Measurements from ENCODE around the gene TNFRSF4. TPM values are rescaled to one million over a fixed set of nuclear protein-coding genes. Genes with fewer than 3 reads are reported as not detected.
A peak's percentile ranks its signal among the peaks of the same experiment; 100 is the strongest.

Gene TNFRSF4
- polyA plus RNA-seq, 1 donor, result 1.1 TPM

DNA sequence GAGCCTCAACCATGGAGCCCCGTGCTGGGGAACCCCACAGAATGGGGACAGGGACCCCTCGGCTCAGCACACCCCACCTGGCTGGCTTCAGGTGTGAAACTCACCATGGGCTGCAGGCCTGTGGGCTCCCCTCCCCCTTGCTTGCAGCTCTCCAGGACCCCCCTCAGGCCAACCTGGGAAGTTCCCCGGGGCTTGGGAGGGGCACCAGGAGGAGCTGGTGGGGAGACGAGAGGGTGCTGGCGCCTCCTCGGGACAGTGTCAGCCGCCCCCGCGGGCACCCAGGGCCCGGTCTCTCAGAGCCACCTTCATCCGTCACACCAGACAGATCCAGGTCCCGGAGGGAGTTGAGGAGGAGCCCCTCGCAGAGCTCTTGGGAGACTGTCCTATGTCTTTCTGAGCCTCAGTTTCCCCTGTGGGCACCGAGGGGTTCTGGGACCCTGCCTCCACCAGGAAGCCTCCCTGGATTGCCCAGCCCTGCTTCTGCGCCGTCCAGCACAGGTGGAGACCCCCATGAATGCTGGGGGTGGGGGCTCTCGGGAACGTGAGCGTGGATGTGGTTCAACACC is 6.9 kb downstream of the TNFRSF4 start:
- Histone ChIP-seq H3K9me3 (ENCODE audit: control insufficient read depth, low read depth, low read length) (peaks cover 6% of the 10 kb centered on the region), H3K4me1 (ENCODE audit: control insufficient read depth, insufficient read depth, low read length) (peaks cover 5% of the 10 kb centered on the region), H3K36me3 (ENCODE audit: control insufficient read depth, insufficient read depth, low read length) (no peaks in the 10 kb centered on the region), H3K4me3 (ENCODE audit: low read length) (no peak overlapping the region), H3K27ac (ENCODE audit: low read length) (no peak overlapping the region), H3K27me3 (ENCODE audit: control insufficient read depth, insufficient read depth, low read length) (peaks cover 52% of the 10 kb centered on the region)
- WGBS (ENCODE audit: insufficient coverage, low lambda C conversion rate), result no CpG with 5 or more reads among the region's 19 CpGs
- no peak for DNase-seq

DNA sequence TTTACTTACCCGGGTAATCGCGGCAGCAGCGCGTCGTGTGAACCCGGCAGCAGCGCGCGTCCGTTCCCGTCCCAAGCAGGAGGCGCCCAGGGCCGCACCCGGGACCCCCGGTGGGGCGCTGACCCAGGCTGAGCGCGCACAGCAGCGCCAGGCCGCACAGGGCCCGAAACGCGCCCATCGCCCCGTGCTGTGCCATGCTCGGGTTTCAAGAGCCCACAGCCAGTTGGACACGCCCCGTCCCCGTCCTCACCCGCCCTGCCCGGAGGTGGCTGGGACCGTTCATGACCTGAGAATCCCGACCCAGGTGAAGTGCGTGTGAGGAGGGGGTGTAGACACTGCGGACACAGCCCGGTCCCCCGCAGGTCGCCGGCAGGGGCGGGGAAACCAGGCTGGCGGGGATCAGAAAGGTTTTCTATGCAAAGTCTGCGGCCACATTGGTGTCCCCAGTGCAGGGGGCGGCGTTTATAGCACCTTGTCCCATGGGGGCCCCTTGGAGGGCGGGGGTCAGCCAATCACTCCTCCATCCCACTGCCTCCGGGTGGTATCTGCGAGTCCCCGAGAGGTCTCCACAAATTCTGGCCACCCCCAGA is 7.5 kb downstream of the TNFRSF4 start, which contains the start of gene TNFRSF18:
TSS of gene TNFRSF18 (minus strand) at position 217 of the 590 bp plus-strand sequence. CDS start at position 196, 21 bp downstream.
- H3K4me3 ChIP-seq (ENCODE audit: low read length), result no peak within 1 kb of the TSS
- H3K4me1 ChIP-seq (ENCODE audit: control insufficient read depth, insufficient read depth, low read length), result peaks cover 5% of the 10 kb centered on the region
- no CpG with 5 or more reads among the region's 49 CpGs for WGBS (ENCODE audit: insufficient coverage, low lambda C conversion rate)
- no peaks in the 10 kb centered on the region for H3K36me3 ChIP-seq (ENCODE audit: control insufficient read depth, insufficient read depth, low read length)
- no peak for DNase-seq
- H3K27ac ChIP-seq (ENCODE audit: low read length), result no peak within 1 kb of the TSS
- peaks cover 6% of the 10 kb centered on the region for H3K9me3 ChIP-seq (ENCODE audit: control insufficient read depth, low read depth, low read length)
- H3K27me3 ChIP-seq (ENCODE audit: control insufficient read depth, insufficient read depth, low read length), result peaks cover 52% of the 10 kb centered on the region

DNA sequence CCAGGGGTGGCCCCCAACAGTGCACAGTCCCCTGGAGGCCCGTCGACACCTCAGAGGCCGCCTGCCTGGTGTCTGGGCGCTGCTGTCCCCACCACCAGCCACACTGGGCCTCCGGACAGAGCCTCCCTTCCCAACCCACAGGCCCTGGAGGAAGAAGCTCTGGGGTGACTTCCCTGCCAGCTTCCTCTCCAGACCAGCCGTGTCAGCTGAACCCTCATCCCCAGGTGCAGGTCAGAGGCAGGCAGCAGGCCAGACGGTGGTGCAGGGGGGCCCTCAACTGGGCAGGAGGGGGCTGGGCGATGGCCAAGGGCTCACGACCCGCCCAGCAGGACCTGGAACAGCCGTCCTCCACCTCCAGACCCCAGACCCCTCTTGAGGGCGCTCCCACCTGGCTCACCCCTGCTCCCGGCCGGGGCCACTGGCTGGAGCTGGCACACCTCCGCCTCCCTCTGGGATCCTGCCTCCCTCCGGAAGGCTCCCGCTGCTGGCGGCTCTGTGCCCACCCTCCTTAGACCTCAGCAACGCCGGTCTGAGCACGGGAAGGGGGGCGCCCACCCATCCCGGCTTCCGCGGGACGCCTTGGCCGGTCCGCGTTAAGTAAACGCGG is 8.1 kb downstream of the TNFRSF4 start:
- H3K36me3 ChIP-seq (ENCODE audit: control insufficient read depth, insufficient read depth, low read length), result no peaks in the 10 kb centered on the region
- H3K4me1 ChIP-seq (ENCODE audit: control insufficient read depth, insufficient read depth, low read length), result peaks cover 5% of the 10 kb centered on the region
- no peak for DNase-seq
- no peak overlapping the region for H3K27ac ChIP-seq (ENCODE audit: low read length)
- H3K9me3 ChIP-seq (ENCODE audit: control insufficient read depth, low read depth, low read length), result peaks cover 7% of the 10 kb centered on the region
- H3K4me3 ChIP-seq (ENCODE audit: low read length), result no peak overlapping the region
- peaks cover 53% of the 10 kb centered on the region for H3K27me3 ChIP-seq (ENCODE audit: control insufficient read depth, insufficient read depth, low read length)
- no CpG with 5 or more reads among the region's 31 CpGs for WGBS (ENCODE audit: insufficient coverage, low lambda C conversion rate)

DNA sequence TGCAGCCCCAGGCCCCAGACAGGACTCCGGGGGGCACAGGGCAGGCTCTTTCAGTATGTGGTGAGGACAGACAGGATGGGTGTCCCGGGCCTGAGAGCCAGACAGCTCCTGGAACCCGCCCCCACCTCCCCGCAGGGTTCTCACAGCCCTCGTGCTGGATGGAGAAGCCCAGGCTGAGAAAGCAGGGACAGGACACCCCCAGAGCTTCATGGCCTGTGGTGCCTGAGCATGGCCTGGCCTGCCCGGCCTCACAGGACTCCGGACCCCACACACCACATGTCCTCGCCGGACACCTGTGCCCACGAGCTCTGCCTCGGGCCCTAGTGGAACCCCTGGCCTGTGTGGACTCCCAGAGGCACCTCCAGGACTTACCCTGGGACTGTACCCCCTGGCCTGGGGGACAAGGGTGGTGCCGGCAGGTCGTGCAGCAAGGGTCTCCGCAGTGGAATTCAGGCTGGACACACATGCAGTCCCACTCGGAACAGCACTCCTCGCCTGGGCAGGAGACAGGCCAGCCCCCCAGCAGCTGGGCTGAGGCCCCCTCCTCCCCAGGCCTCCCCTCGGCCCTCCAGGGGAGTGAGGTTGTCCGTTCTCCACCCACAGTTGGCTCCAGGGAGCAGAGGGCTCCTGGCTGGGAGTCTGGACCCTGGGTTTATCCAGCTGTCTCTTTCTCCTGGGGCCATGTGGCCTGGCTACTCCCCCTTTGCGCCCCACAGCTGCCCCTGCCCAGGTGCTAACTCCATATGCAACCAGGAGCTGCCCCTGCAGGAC is 8.8 kb downstream of the TNFRSF4 start:
- WGBS (ENCODE audit: insufficient coverage, low lambda C conversion rate), result no CpG with 5 or more reads among the region's 19 CpGs

DNA sequence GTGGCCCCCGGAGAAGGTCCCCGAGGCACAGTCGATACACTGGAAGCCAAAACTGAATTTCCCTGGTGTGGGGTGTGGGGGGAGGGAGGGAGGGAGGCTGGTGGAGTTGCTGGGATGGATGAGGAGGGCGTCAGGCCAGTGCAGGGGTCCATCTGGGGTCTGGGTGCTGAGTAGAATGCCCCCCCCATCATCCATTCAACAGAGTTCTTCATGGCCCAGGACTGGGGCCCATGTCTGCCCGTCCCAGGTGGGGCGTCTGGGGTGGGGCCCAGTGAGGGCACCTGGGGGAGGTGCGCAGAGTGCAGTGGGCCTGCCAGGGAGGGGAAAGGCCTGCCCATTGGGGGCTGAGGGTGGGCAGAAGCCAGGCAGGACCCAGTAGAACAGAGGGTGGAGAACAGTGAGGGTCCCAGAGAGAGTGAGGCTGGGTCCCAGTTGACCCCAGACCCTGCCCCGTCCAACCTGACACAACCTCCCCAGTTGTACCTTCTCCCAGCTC is 9.5 kb downstream of the TNFRSF4 start:
- WGBS (ENCODE audit: insufficient coverage, low lambda C conversion rate), result no CpG with 5 or more reads among the region's 8 CpGs
- no peak for DNase-seq
- Histone ChIP-seq H3K4me3 (ENCODE audit: low read length) (no peak overlapping the region), H3K27ac (ENCODE audit: low read length) (no peak overlapping the region), H3K36me3 (ENCODE audit: control insufficient read depth, insufficient read depth, low read length) (no peaks in the 10 kb centered on the region), H3K4me1 (ENCODE audit: control insufficient read depth, insufficient read depth, low read length) (peaks cover 7% of the 10 kb centered on the region), H3K27me3 (ENCODE audit: control insufficient read depth, insufficient read depth, low read length) (peaks cover 67% of the 10 kb centered on the region), H3K9me3 (ENCODE audit: control insufficient read depth, low read depth, low read length) (peaks cover 10% of the 10 kb centered on the region)

More for the DNA sequence above, 8.8 kb downstream of the TNFRSF4 start:
- Histone ChIP-seq H3K4me1 (ENCODE audit: control insufficient read depth, insufficient read depth, low read length) (peaks cover 7% of the 10 kb centered on the region), H3K27me3 (ENCODE audit: control insufficient read depth, insufficient read depth, low read length) (peaks cover 60% of the 10 kb centered on the region), H3K36me3 (ENCODE audit: control insufficient read depth, insufficient read depth, low read length) (no peaks in the 10 kb centered on the region), H3K4me3 (ENCODE audit: low read length) (no peak overlapping the region), H3K27ac (ENCODE audit: low read length) (no peak overlapping the region), H3K9me3 (ENCODE audit: control insufficient read depth, low read depth, low read length) (peaks cover 10% of the 10 kb centered on the region)
- no peak for DNase-seq

DNA sequence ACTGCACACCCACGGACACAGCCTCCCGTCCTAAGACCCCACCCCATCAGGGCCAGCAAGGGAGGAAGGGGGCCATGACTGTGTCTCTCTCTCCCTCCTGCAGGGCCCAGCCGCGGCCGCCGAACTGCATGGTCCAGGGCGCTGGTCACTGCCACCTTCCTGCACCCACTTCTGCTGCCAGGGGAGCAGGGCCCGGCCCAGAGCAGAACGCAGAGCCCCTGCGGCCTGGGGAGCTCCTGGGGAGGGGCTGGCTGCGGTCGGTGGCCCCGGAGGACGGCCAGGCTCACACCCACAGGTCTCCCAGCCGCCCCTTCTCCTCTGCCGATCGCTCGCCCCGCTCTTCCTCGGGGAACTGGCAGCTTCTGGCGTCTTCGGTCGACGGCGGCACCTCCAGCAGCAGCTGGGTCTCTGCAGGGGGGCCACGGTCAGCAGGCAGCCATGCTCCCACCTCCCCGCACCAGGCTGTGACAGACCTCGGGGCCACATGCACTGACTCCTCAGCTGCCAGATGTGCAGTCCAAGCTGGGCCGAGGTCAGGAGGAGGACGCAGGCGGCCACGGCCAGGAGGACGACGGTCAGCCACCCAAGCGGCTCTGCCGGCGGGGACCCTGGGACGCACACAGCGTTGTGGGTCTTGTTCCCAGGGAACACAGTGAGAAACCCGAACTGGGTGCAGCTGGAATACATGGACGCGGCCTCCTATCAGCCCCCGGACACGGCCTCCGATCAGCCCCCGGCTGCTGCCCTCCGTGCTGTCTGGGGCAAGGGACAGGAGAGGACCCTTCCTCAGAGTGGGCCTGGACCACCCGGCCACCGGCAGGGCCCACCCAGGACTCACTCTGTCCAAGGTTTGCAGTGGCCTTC is 10.2 kb downstream of the TNFRSF4 start:
- H3K4me1 ChIP-seq (ENCODE audit: control insufficient read depth, insufficient read depth, low read length), result peaks cover 7% of the 10 kb centered on the region
- H3K36me3 ChIP-seq (ENCODE audit: control insufficient read depth, insufficient read depth, low read length), result no peaks in the 10 kb centered on the region
- H3K9me3 ChIP-seq (ENCODE audit: control insufficient read depth, low read depth, low read length), result peaks cover 10% of the 10 kb centered on the region
- DNase-seq, result no peak
- H3K27me3 ChIP-seq (ENCODE audit: control insufficient read depth, insufficient read depth, low read length), result peaks cover 68% of the 10 kb centered on the region
- H3K27ac ChIP-seq (ENCODE audit: low read length), result no peak overlapping the region
- no peak overlapping the region for H3K4me3 ChIP-seq (ENCODE audit: low read length)
- no CpG with 5 or more reads among the region's 49 CpGs for WGBS (ENCODE audit: insufficient coverage, low lambda C conversion rate)

DNA sequence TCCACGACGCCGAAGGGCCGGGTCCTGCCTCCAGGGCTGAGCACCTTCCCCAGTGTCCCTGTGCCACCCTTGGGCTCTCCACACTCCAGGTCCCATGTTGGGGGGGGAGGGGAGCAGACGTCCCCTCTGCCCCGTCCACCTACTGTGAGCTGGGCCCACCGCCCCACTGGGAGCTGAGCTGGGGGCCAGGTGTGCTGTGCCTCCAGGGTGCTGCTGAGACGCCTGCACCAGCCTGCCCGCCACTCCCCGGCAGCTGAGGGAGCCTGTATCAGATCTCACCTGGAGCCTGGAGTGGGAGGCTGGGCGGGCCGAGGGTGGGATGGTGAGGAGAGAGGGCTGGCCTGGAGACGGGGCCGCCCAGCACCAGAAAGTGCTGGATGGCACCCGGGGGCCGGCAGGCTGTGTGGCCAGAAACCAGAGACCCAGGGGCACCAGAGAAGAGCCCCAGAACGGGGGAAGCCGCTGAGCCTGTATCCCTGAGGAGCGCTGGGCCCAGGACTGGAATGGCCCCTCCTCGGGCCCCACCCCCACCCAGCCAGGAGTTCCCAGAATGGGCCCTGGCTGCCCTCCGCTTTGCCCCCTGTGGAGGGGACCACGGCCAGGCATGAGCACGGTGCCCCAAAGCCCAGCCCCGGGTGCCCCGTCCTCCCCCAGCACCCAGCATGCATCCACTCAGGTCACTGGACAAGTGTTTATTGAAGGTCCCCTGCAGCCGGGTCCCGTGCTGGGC is 11.0 kb downstream of the TNFRSF4 start:
- no peak overlapping the region for H3K27ac ChIP-seq (ENCODE audit: low read length)
- H3K9me3 ChIP-seq (ENCODE audit: control insufficient read depth, low read depth, low read length), result peaks cover 10% of the 10 kb centered on the region
- DNase-seq, result no peak
- H3K4me1 ChIP-seq (ENCODE audit: control insufficient read depth, insufficient read depth, low read length), result peaks cover 7% of the 10 kb centered on the region
- no CpG with 5 or more reads among the region's 27 CpGs for WGBS (ENCODE audit: insufficient coverage, low lambda C conversion rate)
- H3K27me3 ChIP-seq (ENCODE audit: control insufficient read depth, insufficient read depth, low read length), result peaks cover 63% of the 10 kb centered on the region
- H3K4me3 ChIP-seq (ENCODE audit: low read length), result no peak overlapping the region
- no peaks in the 10 kb centered on the region for H3K36me3 ChIP-seq (ENCODE audit: control insufficient read depth, insufficient read depth, low read length)

DNA sequence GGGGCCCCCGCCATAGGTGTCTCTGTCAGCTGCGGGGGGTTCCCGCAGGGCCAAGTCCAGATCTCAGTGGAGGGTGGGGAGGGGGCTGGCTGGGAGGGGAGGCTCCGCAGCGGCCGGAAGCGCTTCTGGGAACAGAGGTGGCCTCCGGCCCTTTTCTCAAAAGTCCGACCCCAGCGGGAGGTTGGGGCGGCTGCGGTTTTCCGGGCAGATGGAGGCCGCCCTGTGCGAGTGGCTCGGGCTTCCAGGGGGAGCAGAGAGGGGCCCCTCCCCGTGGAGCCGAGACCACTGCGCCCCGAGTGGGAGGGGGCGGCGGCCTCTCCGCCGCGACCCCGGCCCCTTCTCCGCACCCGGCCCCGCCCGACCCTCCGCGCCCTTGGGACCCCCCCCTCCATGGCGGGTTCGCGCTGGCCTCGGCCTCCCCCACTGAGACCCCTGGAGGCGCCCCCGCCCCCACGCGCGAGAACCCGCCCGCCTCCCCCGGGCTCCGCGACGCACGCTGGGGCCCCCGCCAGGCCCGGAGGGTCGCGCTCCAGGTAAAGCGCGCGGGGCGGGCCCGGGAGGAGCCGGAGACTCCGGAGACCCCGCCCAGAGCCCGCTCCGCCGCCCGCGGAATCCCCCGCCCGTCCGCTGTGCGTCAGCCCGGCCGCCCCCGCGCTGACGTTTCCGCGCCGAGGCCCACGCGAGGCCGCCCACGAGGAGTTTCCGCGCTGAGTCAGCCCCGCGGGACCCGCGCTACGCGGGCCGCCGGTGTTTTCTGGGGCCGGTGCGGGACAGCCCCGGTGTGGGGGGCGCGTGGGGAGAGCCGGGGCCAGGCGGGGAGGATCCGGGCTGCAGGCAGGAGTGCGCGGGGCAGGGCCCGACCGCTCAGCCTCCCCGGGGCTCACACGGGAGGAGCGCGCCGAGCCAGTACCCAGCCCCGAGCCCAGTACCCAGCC is 12.8 kb downstream of the TNFRSF4 start:
- Histone ChIP-seq H3K4me1 (ENCODE audit: control insufficient read depth, insufficient read depth, low read length) (peaks cover 4% of the 10 kb centered on the region), H3K9me3 (ENCODE audit: control insufficient read depth, low read depth, low read length) (peaks cover 10% of the 10 kb centered on the region), H3K36me3 (ENCODE audit: control insufficient read depth, insufficient read depth, low read length) (no peaks in the 10 kb centered on the region), H3K4me3 (ENCODE audit: low read length) (no peak overlapping the region), H3K27ac (ENCODE audit: low read length) (no peak overlapping the region), H3K27me3 (ENCODE audit: control insufficient read depth, insufficient read depth, low read length) (peaks cover 46% of the 10 kb centered on the region)
- peak; percentile 29 to 43 for DNase-seq
- whole genome bisulfite sequencing (ENCODE audit: insufficient coverage, low lambda C conversion rate), result no CpG with 5 or more reads among the region's 109 CpGs

Measured in large intestine (tissue), 3 donors.